Retina (tissue), 1 donor: ENCODE measurements around the gene DPF1.
A peak's percentile ranks its signal among the peaks of the same experiment; 100 is the strongest.

Experiments used
- DNase-seq: peaks from one replicate; pipeline ENCODE4 v3.0.0-alpha.2; 2016

DPF1 gene

DNA sequence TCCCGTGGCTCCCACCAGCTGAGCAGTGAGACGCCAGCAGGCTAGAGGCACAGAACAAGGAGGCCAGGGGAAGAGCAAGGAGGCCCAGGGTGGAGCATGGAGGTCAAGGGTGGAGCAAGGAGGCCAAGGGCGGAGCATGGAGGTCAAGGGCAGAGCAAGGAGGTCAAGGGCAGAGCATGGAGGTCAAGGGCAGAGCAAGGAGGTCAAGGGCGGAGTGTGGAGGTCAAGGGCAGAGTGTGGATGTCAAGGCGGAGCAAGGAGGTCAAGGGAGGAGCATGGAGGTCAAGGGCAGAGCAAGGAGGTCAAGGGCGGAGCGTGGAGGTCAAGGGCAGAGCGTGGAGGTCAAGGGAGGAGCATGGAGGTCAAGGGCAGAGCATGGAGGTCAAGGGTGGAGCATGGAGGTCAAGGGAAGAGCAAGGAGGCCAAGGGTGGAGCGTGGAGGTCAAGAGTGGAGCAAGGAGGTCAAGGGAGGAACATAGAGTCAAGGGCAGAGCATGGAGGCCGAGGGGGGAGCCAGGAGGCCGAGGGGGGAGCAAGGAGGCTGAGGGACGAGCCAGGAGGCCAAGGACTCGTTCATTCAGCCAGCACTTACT, 27.7 kb downstream of the DPF1 start:
- no peak for DNase-seq

DNA sequence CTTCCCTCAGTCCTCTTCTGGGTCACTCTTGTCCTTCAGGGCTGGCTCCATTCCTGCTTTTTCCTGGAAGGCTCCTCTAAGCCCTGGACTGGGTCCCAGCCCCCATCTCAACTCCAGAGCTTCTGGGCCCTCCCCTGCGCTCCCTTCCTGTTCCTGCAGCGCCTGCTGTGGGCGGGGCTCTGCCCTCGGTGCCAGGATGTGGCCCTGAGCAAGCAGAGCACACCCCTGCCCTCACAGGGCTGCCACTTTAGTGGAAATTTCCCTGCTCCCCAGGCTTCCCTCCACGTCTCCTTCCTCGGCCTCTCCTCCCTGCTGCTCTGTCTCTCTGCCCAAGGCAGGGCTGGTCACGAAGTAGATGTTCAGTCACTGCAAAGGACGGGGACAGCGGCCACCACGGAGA, 28.8 kb downstream of the DPF1 start:
- DNase-seq, result no peak

DNA sequence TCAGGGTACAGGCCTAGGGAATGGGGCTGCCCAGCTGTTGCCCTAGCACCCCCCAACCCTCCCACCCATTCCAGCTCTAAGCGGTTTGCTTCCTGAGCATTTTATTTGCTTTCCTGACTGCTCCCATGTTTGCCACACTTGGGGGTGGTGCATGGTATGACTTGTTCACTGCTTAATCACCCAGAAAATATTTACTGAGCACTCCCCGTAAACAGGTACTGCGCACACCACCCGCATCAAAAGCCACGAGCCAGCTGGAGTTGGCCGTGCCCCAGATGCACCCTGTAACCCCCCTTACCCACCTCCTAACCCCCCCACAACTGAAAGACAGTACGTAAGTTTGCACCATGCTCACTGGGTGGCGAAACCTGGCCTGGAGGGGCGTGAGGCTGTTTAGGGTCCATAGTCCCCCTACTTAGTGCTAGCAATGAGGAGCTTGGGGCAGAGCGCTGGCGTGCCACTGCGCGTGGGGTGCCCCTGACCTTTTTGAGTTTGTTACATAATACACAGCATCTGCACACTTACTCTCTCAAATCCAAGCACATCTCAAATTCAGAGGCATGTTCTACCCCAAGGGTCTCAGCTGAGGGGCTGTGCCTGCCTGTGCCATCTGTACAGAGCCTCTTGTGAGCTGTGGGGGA, 29.8 kb downstream of the DPF1 start:
- no peak for DNase-seq

DNA sequence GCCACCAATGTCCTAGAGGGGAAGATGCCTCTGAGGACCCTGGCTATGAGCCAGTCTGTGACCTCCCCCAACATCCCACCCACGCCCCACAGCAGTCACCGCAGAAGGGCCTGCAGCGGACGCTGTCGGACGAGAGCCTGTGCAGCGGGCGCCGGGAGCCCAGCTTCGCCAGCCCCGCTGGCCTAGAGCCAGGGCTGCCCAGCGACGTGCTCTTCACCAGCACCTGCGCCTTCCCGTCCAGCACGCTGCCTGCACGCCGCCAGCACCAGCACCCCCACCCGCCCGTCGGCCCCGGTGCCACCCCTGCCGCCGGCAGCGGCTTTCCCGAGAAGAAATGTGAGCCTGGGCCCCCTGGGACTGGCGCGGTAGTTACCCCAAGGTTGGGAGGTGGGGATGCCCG, 30.6 kb downstream of the DPF1 start:
- no peak for DNase-seq

DNA sequence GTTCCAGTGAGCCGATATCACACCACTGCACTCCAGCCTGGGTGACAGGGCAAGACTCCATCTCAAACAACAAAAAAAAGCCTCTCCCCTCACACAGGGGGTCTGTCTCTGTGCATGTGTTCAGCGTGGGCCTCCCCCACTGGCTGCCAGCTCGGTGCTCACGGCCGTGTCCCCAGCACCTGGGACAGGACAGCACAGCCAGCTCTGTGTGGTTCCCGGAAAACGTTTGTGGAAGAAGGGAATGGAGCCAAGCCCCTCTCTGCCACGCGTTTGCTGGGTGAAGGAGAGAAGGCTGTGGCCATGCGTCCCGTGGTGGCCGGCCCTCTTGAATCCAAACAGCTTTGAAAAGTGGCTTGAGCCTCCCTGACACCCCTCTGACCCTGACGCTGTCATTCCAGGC, 32.3 kb downstream of the DPF1 start:
- no peak for DNase-seq

DNA sequence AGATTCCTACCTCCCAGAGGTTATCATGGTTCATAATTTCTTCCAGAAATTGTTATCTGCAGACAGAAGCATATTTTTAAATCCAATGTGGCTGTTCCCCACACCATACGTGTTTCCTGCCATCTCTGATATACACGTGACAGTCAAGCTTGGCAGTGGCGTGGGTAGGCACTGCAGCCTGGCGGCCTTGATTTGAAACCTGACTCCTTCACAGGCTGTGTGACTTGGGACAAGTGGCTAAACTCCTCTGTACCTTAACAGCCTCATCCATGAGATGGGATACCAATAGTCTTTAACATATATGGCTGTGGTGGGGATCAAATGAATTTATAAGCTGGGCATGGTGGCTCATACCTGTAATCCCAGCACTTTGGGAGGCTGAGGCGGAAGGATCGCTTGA, 33.2 kb downstream of the DPF1 start:
- no peak for DNase-seq

DNA sequence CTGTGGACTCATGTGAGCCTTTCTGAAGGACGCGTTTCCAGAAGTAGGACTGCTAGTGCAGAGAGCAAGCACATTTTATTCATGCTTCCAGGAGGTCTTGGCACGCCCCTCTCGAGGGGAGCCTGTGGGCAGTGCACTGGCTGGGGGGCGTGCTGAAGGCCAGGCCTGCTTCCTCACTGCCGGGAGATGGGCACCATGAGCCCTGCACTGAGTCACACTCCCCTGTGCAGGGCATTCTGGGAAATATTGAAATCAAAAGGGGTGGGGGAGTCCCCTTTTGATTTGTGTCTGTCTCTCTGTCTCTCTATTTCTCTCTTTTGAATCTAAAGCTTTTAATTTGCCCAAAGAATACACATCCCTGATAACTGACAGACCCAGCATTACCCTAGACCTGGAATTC, 34.0 kb downstream of the DPF1 start:
- DNase-seq, result no peak

DNA sequence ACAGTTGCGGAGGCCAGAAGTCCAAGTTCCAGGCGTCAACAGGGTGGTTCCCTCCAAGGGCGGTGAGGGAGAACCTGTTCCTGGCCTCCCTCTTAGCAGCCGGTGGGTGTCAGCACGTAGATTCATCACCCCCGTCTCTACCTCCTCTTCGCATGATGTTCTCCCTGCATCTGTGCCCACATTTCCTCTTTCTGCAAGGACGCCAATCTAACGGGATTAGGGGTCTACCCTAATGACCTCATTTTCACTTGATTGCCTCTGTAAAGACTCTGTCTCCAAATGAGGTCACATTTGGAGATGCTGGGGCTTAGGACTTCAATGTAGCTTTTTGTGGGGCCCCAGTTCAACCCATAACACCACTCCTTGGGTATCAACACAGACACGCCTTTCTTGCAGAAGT, 38.5 kb downstream of the DPF1 start:
- DNase-seq, result no peak

DNA sequence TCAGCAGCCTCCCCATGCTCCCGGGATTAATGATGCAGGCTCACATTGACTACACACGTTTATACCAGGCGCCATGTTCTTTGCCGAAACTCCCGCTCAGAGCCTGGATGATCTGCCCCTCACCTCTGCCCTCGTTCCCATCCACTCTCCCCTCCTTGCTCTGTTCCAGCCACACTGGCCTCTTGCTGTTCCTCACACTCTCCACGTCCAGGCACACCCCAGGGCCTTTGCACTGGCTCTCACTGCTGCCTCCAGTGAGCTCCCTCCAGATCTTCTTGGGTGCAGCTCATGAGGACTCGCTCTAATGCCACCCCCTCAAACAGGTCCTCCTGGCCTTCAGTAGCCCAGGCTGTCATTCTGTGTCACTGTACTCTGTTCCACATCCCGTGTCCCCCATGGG, 39.2 kb downstream of the DPF1 start:
- no peak for DNase-seq

DNA sequence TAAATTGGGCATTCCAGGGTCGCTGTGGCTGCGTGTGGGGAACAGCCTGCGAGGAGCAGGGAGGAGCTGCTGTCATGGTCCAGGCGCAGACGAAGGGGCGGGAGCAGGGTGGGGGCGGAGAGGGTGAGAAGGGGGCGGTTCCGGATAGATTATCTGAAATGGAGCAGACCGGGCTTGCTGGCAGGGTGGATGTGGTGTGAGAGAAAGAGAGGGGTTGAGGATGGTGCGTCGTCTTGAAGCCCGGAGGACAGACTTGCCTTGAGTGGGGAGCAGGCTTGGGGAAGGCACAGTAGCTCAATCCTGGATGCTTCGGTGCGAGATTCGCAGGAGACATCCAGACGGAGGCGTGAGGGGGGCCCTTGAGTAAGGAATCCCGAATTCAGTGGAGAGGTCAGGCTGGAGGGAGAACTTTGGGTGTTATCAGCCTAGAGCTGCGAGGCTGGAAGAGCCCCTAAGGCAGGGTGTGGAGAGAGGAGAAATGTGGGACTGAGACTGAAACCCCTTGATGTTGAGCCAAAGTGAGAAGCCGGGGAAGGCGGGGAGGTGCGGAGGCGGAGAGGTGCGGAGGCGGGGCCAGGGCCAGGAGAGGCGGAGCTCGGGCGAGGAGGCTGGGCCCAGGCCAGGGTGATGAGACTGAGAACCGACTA, 40.6 kb downstream of the DPF1 start:
- DNase-seq, result peak; percentile 77

DNA sequence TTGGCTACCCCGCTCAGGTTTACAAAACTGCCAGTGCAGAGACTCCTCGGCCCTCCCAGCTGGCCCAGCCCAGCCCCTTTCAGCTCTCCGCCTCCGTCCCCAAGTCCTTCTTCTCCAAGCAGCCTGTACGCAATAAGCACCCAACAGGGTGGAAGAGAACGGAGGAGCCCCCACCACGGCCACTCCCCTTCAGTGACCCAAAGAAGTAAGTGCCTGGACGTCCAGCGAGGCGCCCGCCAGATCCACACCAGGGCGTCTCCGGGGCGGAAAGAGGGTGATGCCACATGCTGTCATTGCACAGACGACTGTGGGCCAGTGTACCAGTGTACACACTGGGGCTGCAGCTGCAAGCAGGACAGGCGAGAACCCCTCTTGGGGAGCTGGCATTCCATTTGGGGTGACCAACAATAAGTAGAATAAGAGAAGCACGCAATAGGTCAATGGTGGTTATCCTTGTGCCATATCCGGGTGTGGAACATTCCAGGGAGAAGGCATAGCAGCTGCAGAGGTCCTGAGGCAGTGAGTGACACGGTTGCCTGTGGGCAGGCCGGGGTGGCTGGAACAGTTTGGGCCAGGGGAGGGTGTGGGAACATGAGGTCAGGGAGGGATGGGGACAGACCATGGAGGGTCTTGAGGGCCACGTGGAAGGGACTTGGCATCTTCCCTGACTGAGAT, 41.3 kb downstream of the DPF1 start:
- DNase-seq, result no peak

DNA sequence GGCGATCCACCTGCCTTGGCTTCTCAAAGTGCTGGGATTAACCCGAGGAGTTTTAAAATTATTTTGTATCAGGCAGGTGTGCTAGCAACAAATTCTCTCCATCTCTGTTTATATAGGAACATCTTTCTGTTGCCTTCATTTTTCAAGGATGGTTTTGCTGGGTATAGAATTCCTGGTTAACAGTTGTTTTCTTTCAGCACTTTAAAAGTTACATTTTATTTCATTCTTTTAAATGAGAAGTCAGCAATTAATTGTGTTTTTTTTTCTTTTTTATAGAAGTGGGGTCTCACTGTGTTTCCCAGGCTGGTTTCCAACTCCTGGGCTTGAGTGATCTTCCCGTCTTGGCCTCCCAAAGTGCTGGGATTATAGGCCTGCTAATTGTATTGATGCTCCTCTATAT, 44.0 kb downstream of the DPF1 start:
- no peak for DNase-seq

DNA sequence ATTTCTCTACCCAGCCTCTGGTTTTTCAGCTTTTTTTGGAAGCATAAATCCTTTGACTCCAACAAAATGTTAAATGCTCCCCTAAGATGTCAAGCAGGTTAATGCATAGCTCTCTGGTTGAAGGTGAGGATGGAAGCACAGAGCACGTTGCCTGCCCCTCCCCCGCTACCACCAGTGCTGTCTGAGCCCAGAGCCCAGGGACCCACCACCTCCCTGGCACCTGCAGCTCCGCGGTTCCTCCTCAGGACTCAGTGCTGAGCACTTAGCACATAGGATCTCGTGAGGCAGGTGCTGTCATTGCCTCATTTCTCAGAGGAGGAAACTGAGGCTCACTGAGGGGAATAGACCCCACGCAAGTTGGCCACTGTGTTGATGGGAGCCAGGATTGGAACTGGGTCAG, 48.6 kb downstream of the DPF1 start:
- DNase-seq, result no peak

DNA sequence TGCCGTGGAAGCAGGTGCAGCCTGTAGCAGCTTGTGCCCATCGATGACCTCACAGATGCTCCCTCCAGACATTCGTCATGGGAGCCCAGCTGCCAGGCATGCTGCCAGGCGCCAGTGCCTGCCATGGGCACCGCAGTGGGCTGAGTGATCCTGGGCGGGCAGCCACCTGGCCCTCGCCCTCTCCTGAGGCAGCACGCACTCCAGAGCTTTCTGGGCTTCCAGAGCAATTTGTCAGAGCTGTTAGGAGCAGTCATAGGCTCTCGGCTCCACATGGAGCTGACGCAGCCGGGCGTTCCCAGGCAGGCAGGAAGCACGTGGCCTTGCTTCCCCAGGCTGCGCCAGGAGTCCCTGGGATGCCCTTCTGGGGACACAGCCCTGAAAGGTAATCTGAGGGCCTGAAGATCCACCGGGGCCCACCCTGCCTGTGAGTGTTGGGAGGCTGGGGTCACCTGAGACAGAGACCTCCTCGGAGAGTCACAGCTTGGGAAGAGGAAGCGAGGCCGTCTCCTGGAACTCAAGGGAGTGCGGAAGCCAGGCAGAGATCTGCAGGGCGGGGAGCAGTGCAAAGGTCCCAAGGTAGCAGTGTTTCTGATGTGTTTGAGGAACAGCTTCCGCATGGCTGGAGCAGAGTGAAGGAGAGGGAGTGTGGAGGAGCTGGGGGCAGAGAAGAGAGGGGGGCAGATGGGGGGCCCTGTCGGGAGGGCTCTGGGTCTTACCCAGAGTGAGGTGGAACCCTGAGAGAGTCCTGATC, 50.6 kb downstream of the DPF1 start:
- peak; percentile 39 for DNase-seq

DNA sequence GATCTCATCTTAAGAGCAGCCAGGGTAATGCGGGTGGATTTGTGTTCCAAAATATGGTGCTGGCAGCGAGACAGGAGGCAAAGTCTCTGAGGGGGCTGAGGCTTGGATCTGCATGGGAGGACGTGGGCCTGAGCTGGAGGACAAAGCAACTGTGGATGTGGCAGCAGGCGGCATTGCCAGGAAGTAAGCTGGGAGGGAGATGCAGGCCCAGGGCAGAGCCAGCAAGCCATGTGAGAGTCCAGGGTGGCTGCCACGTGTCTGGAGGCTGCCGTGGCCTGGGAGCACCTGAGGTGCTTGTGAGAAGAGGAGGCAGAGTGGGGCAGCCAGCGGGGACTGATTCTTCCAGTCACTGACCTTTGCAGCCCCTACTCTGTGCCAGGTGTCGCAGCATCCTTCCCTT, 52.0 kb downstream of the DPF1 start:
- DNase-seq, result no peak

DNA sequence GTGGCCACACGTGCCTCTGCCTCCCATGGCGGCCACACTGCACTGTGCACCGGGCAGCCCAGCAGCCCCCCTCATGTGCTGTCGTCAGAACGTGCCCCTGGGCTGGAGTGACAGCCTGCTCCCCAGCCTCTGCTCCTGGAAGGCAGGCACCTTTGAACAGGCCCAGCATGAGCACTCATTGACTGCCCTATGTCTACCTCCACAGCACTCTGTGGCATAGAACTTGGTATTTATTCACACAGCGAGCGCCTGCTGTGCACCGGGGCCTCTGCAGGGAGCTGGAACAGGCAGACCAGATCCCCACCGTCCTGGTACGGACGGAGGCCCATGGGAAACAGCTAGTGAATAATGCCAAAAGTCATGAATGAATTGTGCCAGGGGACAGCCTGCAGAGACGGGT, 53.7 kb downstream of the DPF1 start:
- no peak for DNase-seq

DNA sequence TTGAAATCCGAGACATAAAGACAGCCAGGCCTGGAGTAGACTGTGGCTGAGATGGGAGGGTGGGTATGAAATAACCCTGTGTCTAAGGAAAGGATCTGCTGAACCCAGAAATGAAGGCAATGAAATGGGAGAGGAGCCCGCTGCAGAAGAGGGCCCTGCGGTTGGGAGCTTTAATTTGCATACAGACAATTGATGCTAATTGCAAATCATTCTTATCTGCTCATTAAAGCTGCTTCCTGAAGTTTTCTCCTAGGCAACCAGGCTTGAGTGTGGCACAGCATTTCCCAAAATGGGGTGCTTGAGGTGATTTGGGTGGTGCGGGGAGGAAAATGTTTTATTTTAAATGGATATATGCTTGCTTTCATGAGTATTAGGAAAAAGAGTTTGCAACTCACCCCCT, 55.4 kb downstream of the DPF1 start:
- DNase-seq, result no peak

DNA sequence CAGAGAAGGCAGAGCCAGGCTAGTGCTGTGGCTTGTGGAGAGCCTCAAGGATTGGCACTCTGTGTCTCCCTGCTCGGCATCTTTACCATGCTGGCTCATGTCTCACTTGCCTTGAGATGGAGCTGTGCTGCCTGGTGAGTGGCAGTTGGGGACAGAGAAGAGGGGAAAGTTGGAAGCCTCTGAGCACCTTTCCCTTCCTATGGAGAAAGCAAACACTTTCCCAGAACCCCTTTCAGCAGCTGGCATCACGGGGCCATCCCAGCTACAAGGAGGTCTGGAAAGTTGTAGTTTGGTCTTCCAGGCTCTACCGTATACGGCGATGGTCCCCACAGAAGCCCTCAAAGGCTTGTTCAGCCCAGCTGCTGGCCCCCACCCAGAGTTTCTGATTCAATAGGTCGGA, 58.7 kb downstream of the DPF1 start:
- no peak for DNase-seq

DNA sequence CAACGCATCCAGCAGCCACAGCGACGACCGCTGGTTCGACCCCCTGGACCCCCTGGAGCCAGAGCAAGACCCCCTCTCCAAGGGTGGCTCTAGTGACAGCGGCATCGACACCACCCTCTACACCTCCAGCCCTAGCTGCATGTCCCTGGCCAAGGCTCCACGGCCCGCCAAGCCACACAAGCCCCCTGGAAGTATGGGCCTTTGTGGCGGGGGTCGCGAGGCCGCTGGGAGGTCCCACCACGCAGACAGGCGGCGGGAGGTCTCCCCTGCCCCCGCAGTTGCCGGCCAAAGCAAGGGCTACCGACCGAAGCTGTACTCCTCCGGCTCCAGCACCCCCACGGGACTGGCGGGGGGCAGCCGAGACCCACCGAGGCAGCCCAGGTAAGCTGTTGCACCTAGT, 59.5 kb downstream of the DPF1 start:
- no peak for DNase-seq

DNA sequence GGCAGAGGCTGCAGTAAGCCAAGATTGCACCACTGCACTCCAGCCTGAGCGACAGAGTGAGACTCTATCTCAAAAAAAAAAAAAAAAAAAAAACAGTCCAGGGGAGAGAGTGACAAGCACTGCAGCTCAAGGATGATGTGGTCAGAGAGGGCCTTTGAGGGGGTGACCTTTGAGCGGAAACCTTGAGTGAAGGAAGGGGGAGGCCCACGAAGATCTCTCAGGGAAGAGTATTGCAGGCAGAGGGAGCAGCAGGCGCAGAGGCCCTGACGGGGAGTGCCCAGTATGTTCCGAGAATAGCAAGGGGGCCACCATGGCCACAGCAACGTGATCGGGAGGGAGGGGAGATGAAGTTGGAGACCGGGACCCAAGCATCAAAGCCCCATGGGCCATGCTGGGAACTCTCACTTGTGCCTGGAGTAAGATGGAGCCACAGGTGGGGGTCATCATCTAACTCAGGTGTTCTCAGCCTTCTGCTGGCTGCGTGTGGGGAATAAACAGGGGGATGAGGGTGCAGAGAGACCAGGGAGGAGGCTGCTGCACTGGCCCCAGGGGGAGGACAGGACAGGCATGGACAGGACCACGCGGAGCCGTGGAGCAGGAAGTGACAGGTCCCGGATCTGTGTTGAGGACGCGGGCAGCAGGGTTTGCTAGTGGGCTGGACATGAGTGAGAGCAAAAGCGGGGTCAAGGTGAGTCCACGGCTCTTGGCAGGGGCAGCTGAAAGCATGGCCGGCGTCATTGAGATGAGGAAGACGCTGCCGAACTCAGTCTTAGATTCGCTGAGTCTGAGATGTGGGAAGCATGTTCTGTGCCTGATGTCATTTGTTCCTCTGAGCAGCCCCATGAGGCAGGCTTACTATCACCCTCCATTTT, 60.4 kb downstream of the DPF1 start:
- no peak for DNase-seq

DNA sequence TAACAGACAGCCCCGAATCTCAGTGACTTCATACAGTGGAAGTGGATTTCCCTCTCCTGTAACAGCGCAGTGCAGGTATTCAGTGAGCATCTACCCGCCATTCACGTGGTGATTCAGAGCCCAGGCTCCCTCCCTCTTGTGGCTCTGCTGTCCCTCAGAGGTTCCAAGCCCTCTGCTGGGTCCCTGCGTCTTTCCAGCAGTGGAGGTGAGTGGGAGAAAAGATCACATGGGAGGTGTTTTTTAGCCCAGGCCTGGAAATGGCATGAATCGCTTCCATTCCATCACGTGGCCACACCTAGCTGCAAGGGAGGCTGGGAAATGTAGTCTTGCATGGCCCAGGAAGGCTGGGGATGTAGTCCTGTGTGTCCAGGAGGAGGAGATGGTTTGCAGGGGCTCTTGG, 61.4 kb downstream of the DPF1 start:
- no peak for DNase-seq

DNA sequence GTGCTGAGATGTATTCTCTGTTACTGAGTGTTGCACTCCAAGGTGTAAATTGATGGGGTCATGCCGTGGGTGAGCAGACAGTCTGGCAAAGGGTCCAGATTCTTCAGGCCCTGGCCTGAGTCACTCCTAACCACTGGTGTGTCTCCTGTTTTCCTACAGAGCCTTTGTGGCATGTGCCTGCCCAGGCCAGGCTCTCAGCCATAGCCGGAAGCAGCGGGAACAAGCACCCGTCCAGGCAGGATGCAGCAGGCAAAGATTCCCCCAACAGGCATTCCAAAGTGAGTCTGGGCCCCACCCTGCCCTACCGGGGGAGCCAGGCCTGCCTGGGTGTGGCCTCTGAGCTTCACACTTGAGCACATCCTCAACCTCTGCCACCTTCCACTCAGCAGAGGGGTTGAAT, 61.9 kb downstream of the DPF1 start:
- no peak for DNase-seq
